Stomach (tissue), 9 donors: ENCODE data around the gene C1QC. TPM values are rescaled to one million over a fixed set of nuclear protein-coding genes. Genes with fewer than 3 reads are reported as not detected.
A peak's percentile ranks its signal among the peaks of the same experiment; 100 is the strongest.

Experiments used
- DNase-seq, 2 donors: peaks; one replicate each; pipeline versions ENCODE4 v3.0.0 to v3.0.0-alpha.2; 2013 to 2019
- H3K27ac ChIP-seq, 5 donors: fragments of 200-600 bp in 4 of 5; sonication (generic) in 4 of 5; one replicate each; pipeline ENCODE4 v1.5.1; 2013 to 2019; ENCODE audit warnings: mild to moderate bottlenecking in 1 of 5, moderate library complexity in 1 of 5
- H3K27me3 ChIP-seq, 3 donors: fragments of 200-600 bp; sonication (generic); one replicate each; pipeline ENCODE4 v1.5.1; 2017 to 2019; ENCODE audit warnings: mixed run types in 1 of 3
- H3K36me3 ChIP-seq, 4 donors: fragments of 200-600 bp; sonication (generic); 1 replicate in 3 of 4; 2 replicates in 1 of 4; pipeline ENCODE4 v1.5.1; 2016 to 2019
- H3K4me1 ChIP-seq, 4 donors: fragments of 200-600 bp; sonication (generic); one replicate each; pipeline ENCODE4 v1.5.1; 2016 to 2019
- H3K4me3 ChIP-seq, 4 donors: fragments of 200-600 bp; sonication (generic) in 3 of 4; one replicate each; pipeline ENCODE4 v1.5.1; 2016 to 2019; ENCODE audit warnings: mild to moderate bottlenecking in 1 of 4
- H3K9me3 ChIP-seq, 4 donors: fragments of 200-600 bp; sonication (generic); one replicate each; pipeline ENCODE4 v1.5.1; 2016 to 2019
- EP300 ChIP-seq: sonication (generic); formaldehyde crosslinking; IDR thresholded peaks from one replicate; pipeline ENCODE4 v1.6.1; 2017; ENCODE audit warnings: antibody characterized with exemption
- POLR2A ChIP-seq, 4 donors: fragments of 450-650 bp; IDR thresholded peaks; one replicate each; pipeline ENCODE4 v1.6.1; 2016; ENCODE audit warnings: antibody characterized with exemption in 4 of 4, control low read depth in 2 of 4, mild to moderate bottlenecking in 1 of 4, moderate library complexity in 1 of 4
- POLR2AphosphoS5 ChIP-seq, 3 donors: sonication (generic); formaldehyde crosslinking; IDR thresholded peaks; one replicate each; pipeline ENCODE4 v1.6.1; 2016; ENCODE audit warnings: antibody characterized with exemption in 3 of 3
- WGBS, 5 donors: extraction: QIAGEN DNeasy Blood & Tissue Kit in 3 of 5; methylation state at CpG; one replicate each; pipeline versions ENCODE4 v1.1.5 to v1.1.7; 2013 to 2018; 5-methylcytosine and 5-hydroxymethylcytosine counted together
- intact Hi-C: fragments of 100-400 bp; cut with DNase I; formaldehyde crosslinking; loops from one replicate; pipeline ENCODE4 v1.15.1; 2023; ENCODE audit warnings: low total_unique reads
- polyA plus RNA-seq, 3 donors: library from polyadenylated mRNA; stranded (reverse); fragments of 200-250 nt; gene quantifications; one replicate each; pipeline ENCODE4 v1.2.3, GENCODE V29; 2013
- total RNA-seq, 5 donors: library from RNA; depleted of rRNA; stranded (reverse); fragments of >200 nt; gene quantifications; one replicate each; pipeline versions ENCODE4 v1.1.0 to v1.2.3, GENCODE V29; 2014 to 2016
- TF ChIP-seq, protein P1 (sequence below), 7 experiments: fragments of 450-650 bp in 4 of 7; fragments of 200-600 bp in 3 of 7; sonication (generic) in 3 of 7; IDR thresholded peaks; one replicate each; pipeline ENCODE4 v1.5.1; 2016 to 2019; ENCODE audit warnings: antibody characterized with exemption in 7 of 7, control low read depth in 2 of 7, mild to moderate bottlenecking in 1 of 7
- donor health status: healthy with polysubstance abuse.
- donor health status: Bipolar disorder and iron deficiency.
- donor health status: healthy.

The C1QC gene
- total and polyA plus RNA-seq, 8 donors: 27.8 to 181 (median 60.5) TPM

DNA sequence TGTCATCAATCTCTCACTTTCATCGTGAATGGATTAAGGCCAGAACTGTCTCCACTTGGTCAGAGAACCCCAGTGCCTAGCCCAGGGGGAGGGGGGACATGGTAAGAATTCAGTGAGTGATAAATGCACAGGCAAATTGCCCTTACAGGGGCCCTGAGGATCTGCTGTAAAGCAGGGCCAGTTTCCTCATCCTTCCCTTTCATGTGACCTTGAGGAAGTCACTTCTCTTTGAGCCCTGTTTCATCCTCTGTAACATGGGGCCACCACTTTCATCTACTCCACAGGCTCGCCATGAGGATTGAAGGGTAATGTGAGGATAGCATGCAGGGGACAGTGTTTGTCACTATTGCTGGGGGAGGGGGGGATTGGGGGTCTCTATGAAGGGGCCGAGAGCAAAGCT, 35.1 kb upstream of the C1QC start:
- intact Hi-C loops: no loop called here
- WGBS, 5 donors: 48 to 62% (median 61%) methylated on average over 3 of the region's 3 CpGs
- Histone ChIP-seq H3K4me1 (no peaks in the 10 kb centered on the region), H3K27ac (no peak overlapping the region), H3K9me3 (peaks cover 0 to 3% (median 0%) of the 10 kb centered on the region in 4 donors), H3K4me3 (no peak overlapping the region), H3K27me3 (peaks cover 0 to 93% (median 29%) of the 10 kb centered on the region in 3 donors), H3K36me3 (no peaks in the 10 kb centered on the region)
- no peak for DNase-seq
- TF ChIP-seq POLR2AphosphoS5 (IDR thresholded peaks at IDR 0.05) (no peak), POLR2A (IDR thresholded peaks at IDR 0.05) (no peak), EP300 (no peak)
- TF ChIP-seq, protein P1, sequence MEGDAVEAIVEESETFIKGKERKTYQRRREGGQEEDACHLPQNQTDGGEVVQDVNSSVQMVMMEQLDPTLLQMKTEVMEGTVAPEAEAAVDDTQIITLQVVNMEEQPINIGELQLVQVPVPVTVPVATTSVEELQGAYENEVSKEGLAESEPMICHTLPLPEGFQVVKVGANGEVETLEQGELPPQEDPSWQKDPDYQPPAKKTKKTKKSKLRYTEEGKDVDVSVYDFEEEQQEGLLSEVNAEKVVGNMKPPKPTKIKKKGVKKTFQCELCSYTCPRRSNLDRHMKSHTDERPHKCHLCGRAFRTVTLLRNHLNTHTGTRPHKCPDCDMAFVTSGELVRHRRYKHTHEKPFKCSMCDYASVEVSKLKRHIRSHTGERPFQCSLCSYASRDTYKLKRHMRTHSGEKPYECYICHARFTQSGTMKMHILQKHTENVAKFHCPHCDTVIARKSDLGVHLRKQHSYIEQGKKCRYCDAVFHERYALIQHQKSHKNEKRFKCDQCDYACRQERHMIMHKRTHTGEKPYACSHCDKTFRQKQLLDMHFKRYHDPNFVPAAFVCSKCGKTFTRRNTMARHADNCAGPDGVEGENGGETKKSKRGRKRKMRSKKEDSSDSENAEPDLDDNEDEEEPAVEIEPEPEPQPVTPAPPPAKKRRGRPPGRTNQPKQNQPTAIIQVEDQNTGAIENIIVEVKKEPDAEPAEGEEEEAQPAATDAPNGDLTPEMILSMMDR (IDR thresholded peaks at IDR 0.05): no peak

DNA sequence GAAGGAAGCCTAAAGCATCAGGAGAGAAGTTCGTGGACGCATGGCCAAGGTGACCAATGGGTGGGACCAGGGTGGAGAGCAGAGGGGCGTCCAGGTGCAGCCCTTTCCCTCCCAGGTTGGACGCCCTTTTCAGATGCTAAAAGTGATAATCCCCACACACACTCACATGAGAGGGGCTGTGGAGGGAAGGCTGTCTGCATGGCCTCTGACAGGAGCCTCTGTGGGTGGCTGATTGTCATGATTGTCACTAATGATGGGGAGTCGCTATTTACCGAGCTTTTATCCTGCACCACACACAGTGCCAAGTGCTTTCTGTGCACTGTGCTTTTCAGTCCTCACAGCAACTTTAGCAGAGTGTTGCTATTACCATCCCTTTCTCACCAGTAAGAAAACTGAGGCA, 34.1 kb upstream of the C1QC start:
- Histone ChIP-seq H3K4me1 (no peaks in the 10 kb centered on the region), H3K4me3 (no peak overlapping the region), H3K27me3 (peaks cover 0 to 93% (median 21%) of the 10 kb centered on the region in 3 donors), H3K36me3 (no peaks in the 10 kb centered on the region), H3K9me3 (peaks cover 0 to 3% (median 0%) of the 10 kb centered on the region in 4 donors), H3K27ac (no peak overlapping the region)
- 20 to 28% (median 21%) methylated on average over 5 to 6 of the region's 6 CpGs for WGBS, 5 donors
- TF ChIP-seq EP300 (no peak), POLR2A (IDR thresholded peaks at IDR 0.05) (no peak), POLR2AphosphoS5 (IDR thresholded peaks at IDR 0.05) (no peak)
- TF ChIP-seq, protein P1 (IDR thresholded peaks at IDR 0.05): no peak
- DNase-seq: no peak
- intact Hi-C loops: no loop called here

DNA sequence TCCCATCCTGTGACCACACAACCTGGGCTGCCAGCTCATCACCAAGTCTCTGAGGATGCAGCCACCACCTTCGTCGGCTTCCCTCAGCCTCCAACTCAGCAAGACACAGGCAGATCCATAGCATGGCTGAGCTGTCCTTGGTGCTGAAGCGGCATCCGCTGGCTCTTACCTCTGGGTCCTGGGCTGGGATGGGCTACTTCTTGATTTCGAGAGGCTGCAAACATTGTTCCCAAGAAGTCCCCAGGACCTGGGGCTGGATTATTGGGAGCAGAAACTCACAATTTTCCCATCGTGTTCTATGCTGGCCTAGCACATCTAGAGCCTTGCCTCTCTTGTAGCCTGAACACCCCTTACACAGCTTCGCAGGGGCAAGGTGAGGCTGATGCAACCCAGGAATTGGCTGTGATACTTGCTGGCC, 31.9 kb upstream of the C1QC start:
- no peaks in the 10 kb centered on the region for H3K9me3 ChIP-seq
- peaks cover 4 to 99% (median 23%) of the 10 kb centered on the region in 3 donors for H3K27me3 ChIP-seq
- TF ChIP-seq, protein P1 (IDR thresholded peaks at IDR 0.05): no peak
- H3K36me3 ChIP-seq: no peaks in the 10 kb centered on the region
- no peak overlapping the region for H3K4me3 ChIP-seq
- peak in 1 of 2 donors; percentile 90 for DNase-seq
- 20 to 33% (median 23%) methylated on average over 6 to 7 of the region's 7 CpGs for WGBS, 5 donors
- intact Hi-C loops: no loop called here
- no peaks in the 10 kb centered on the region for H3K4me1 ChIP-seq
- H3K27ac ChIP-seq: no peak overlapping the region

DNA sequence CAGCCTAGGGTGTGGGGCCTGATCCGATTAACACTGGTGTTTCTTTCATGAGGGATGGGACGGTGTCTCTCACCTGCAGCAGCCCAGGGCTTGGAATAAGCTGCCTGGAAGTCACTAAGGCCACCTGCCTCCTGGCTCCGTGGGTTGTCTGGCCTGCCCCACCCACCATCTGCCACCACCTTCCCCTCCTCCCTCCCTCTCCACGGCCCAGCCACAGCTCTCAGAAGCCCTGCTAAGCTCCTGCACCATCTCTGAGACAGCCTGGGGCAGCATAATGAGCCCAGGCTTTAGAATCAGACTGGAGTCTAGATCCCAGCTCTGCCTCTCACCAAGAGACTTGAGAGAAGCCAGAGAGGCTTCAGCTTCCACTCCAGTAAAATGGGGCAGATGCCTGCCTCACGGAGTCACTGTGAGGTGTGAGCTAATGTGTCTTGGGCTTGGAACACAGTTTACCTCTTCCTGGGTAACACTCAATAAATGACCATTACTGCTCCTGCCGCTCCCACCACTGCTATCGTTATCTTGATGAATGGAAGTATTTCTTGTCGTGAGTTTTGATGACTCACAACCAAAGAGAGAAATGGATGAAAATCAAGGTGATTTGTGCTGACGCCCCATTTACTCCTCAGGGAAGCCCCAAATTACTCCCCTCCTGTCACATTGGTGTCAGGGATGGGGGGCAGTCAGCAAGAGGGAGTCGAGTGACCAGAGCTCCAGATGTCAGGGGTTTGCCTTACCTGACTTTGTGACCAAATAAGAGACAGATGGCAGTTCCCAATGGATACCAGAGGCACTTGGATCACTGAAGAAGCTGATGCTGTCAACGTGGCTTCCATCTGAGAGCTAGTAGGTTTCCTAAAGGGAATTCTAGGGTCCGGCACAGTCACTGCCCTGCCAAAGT, 30.5 kb upstream of the C1QC start:
- no peak overlapping the region for H3K4me3 ChIP-seq
- H3K27me3 ChIP-seq: peaks cover 4 to 100% (median 26%) of the 10 kb centered on the region in 3 donors
- TF ChIP-seq, protein P1 (IDR thresholded peaks at IDR 0.05): no peak
- no peak for TF ChIP-seq POLR2A (IDR thresholded peaks at IDR 0.05)
- no peak for TF ChIP-seq POLR2AphosphoS5 (IDR thresholded peaks at IDR 0.05)
- no peak for TF ChIP-seq EP300
- no peaks in the 10 kb centered on the region for H3K9me3 ChIP-seq
- intact Hi-C loops: no loop called here
- DNase-seq: no peak
- WGBS, 5 donors: 37 to 46% (median 41%) methylated on average over 12 of the region's 12 CpGs
- no peaks in the 10 kb centered on the region for H3K4me1 ChIP-seq
- no peaks in the 10 kb centered on the region for H3K36me3 ChIP-seq
- no peak overlapping the region for H3K27ac ChIP-seq
